Measurements from ENCODE around the gene SMCO2. TPM values are rescaled to one million over a fixed set of nuclear protein-coding genes. Genes with fewer than 3 reads are reported as not detected.

SMCO2 gene
- total RNA-seq, 1 experiment from 2014 or later: not detected

DNA sequence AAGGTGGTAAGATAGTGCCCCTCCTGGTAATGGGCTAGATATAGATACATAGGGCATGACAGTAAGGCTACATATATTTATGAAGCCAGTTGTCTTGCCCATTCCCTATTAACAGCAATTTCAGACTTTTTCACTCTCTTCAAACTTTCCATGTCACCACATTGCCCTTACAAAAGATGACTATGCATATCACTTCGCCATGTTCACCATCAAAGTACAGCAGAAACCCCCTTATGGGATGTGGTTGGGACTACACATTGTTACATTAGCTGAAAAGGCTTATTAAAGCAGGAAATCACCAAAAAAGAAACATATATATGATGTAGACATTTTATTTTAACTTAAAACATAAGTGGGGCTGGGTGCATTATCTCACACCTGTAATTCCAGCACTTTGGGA, 9.8 kb upstream of the SMCO2 start (continued):
- TF ChIP-seq, protein P1, sequence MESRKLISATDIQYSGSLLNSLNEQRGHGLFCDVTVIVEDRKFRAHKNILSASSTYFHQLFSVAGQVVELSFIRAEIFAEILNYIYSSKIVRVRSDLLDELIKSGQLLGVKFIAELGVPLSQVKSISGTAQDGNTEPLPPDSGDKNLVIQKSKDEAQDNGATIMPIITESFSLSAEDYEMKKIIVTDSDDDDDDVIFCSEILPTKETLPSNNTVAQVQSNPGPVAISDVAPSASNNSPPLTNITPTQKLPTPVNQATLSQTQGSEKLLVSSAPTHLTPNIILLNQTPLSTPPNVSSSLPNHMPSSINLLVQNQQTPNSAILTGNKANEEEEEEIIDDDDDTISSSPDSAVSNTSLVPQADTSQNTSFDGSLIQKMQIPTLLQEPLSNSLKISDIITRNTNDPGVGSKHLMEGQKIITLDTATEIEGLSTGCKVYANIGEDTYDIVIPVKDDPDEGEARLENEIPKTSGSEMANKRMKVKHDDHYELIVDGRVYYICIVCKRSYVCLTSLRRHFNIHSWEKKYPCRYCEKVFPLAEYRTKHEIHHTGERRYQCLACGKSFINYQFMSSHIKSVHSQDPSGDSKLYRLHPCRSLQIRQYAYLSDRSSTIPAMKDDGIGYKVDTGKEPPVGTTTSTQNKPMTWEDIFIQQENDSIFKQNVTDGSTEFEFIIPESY (IDR thresholded peaks at IDR 0.05; ENCODE audit: extremely low read depth, insufficient replicate concordance, low read length): no peak
- TF ChIP-seq ZFX (IDR thresholded peaks at IDR 0.05) (no peak), POLR2A (IDR thresholded peaks at IDR 0.05; ENCODE audit: borderline replicate concordance, extremely low read depth, insufficient read depth, insufficient read length) (no peak)

DNA sequence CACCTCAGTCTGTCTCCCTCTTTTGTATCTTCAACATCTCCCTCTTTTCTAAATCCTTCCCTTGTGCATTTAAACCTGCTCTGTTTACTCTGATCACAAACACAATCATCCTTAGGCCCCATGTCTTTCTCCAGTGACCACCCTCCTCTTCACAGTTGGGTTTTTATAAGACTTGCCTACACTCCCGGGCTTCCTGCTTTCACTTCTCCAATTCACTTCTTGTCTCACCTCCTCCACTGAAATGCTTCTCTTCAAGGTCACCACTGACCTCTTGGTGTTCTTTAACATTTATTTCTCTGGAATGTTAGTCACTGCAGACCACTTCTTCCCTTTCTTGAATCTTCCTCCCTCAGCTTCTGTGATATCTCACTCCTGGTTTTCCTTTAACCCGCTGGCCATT, 8.7 kb upstream of the SMCO2 start:
- Histone ChIP-seq H3K4me1 (ENCODE audit: control insufficient read depth in 1 of 2, insufficient read depth in 2 of 2, low read length in 2 of 2) (peaks cover 8 to 12% of the 10 kb centered on the region in 2 experiments; a peak in 3 of 4 replicates), H3K36me3 (ENCODE audit: control insufficient read depth in 1 of 2, insufficient read depth in 2 of 2, low read length in 2 of 2) (no peaks in the 10 kb centered on the region), H3K4me3 (replicated peaks in 1 of 2; ENCODE audit: low read depth in 1 of 2, low read length in 2 of 2) (no peak overlapping the region), H3K9me2 (ENCODE audit: insufficient read depth) (no peaks in the 10 kb centered on the region), H3K9ac (ENCODE audit: low read length) (no peak overlapping the region), H4K20me1 (ENCODE audit: insufficient read depth) (no peaks in the 10 kb centered on the region), H2AFZ (ENCODE audit: low read depth, low read length, poor library complexity, severe bottlenecking) (no peak overlapping the region), H3K4me2 (ENCODE audit: low read length) (no peak overlapping the region), H3K79me2 (ENCODE audit: insufficient read depth, low read length) (no peaks in the 10 kb centered on the region), H3K27ac (ENCODE audit: low read depth, low read length) (no peak overlapping the region), H3K9me3 (ENCODE audit: control insufficient read depth in 1 of 2, insufficient read depth in 1 of 2, low read depth in 1 of 2, low read length in 2 of 2) (no peaks in the 10 kb centered on the region), H3K27me3 (ENCODE audit: insufficient read depth, low read length) (no peaks in the 10 kb centered on the region)
- ChIA-PET CTCF (interaction anchor here (1.1 kb wide), 1 partner anchor 13 kb away, joined by 3 read pairs; no protein-coding TSS in a partner anchor), RAD21 (ENCODE audit: low non-redundant PET in 1 of 2, low total read pairs in 2 of 2, uncharacterized antibody in 2 of 2, unreplicated experiment in 2 of 2) (no interaction called here), POLR2A (no interaction called here)
- ATAC-seq (no peak), DNase-seq (ENCODE audit: low read depth, low spot score) (no peak)
- no TSS peak for BruUV-seq (replicated peaks)
- TF ChIP-seq YY1 (IDR thresholded peaks at IDR 0.05; ENCODE audit: extremely low read depth, insufficient replicate concordance, low read depth, low read length) (no peak), ELF1 (IDR thresholded peaks at IDR 0.05; ENCODE audit: borderline replicate concordance, low read depth) (no peak), SRF (IDR thresholded peaks at IDR 0.05; ENCODE audit: low read depth) (no peak), TCF7L2 (IDR thresholded peaks at IDR 0.05; ENCODE audit: borderline replicate concordance, extremely low read depth, insufficient read depth, insufficient read length) (no peak), CBX3 (IDR thresholded peaks at IDR 0.05; ENCODE audit: low read depth) (no peak), EGR1 (IDR thresholded peaks at IDR 0.05; ENCODE audit: low read depth) (no peak), SP1 (IDR thresholded peaks at IDR 0.05; ENCODE audit: low read depth) (no peak), FOSL1 (IDR thresholded peaks at IDR 0.05; ENCODE audit: low read depth) (no peak), POLR2A (IDR thresholded peaks at IDR 0.05; ENCODE audit: borderline replicate concordance, extremely low read depth, insufficient read depth, insufficient read length) (no peak), CEBPB (IDR thresholded peaks at IDR 0.05; ENCODE audit: low read depth) (no peak)
- TF ChIP-seq, protein P2, sequence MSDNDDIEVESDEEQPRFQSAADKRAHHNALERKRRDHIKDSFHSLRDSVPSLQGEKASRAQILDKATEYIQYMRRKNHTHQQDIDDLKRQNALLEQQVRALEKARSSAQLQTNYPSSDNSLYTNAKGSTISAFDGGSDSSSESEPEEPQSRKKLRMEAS (IDR thresholded peaks at IDR 0.05): no peak
- TF ChIP-seq, protein P3, sequence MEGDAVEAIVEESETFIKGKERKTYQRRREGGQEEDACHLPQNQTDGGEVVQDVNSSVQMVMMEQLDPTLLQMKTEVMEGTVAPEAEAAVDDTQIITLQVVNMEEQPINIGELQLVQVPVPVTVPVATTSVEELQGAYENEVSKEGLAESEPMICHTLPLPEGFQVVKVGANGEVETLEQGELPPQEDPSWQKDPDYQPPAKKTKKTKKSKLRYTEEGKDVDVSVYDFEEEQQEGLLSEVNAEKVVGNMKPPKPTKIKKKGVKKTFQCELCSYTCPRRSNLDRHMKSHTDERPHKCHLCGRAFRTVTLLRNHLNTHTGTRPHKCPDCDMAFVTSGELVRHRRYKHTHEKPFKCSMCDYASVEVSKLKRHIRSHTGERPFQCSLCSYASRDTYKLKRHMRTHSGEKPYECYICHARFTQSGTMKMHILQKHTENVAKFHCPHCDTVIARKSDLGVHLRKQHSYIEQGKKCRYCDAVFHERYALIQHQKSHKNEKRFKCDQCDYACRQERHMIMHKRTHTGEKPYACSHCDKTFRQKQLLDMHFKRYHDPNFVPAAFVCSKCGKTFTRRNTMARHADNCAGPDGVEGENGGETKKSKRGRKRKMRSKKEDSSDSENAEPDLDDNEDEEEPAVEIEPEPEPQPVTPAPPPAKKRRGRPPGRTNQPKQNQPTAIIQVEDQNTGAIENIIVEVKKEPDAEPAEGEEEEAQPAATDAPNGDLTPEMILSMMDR (IDR thresholded peaks at IDR 0.05 in 2 of 3, conservative IDR thresholded peaks at IDR 0.05 in 1 of 3; ENCODE audit: borderline replicate concordance in 1 of 3, insufficient read depth in 1 of 3, low read depth in 2 of 3, low read length in 2 of 3): no peak
- TF ChIP-seq, protein P1 (IDR thresholded peaks at IDR 0.05; ENCODE audit: extremely low read depth, insufficient replicate concordance, low read length): no peak
- TF ChIP-seq, protein P4, sequence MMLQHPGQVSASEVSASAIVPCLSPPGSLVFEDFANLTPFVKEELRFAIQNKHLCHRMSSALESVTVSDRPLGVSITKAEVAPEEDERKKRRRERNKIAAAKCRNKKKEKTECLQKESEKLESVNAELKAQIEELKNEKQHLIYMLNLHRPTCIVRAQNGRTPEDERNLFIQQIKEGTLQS (IDR thresholded peaks at IDR 0.05): no peak
- intact Hi-C loops (cut with micrococcal nuclease): no loop called here
